HG02885 (cell line): ENCODE results near the gene ZNF275.
"Not testable (repeated sequence)": the region's sequence is repeated elsewhere in the genome, so short reads cannot be mapped to it uniquely, and the experiment has no call there.

ENCODE experiments used
- ATAC-seq: cut with Tn5 transposase; IDR thresholded peaks from one replicate; pipeline ENCODE4 v1.9.1; 2021; ENCODE audit warnings: mild to moderate bottlenecking; ENCODE audit not compliant: unreplicated experiment, poor library complexity

Gene ZNF275

DNA sequence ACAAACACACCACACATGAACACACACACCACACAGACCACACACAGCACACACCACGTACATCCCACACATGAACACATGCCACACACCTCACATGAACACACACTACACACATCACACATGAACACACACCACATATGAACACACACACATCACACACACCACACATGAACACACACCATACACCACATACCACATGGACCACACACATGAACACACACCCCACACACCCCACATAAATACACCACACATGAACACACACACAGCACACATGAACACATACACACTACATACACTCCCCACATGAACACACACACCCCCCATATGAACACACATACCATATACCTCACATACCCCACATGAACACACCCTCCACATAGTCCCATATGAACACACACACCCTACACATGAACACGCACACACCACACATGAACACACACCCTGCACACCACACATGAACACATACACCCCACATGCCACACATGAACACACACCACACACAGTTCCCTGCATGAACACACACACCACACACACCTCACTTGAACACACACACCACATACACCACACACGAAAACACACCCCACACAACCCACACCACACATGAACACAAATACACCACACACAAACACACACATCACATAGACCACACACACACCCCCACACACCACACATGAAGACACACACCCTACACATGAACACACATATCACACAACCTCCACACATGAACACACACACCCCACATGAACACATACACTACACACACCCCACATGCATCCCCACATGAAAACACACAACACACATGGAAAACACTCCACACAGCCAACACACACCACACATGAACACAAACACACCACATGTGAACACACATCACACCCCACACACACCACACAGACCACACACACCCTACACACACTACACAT lies 48.9 kb downstream of the ZNF275 start:
- no peak for ATAC-seq

DNA sequence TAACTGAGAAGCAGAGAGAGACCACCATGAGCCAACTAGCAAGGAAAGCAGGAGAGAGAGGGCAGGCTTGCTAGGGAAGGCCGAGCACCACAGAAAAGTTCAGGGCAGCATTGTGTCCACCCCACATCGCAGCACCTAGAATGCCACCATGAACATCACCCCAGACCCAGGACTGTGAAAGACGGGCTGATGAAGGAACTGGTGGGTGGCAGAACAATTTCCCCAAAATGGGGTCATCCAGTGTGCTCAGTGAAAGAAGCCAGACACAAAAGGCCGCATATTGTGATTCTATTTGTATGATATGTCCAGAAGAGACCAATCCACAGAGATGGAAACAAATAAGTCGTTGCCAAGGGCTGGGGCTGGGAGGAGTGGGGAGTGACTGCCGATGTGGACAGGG lies 50.4 kb downstream of the ZNF275 start:
- no peak for ATAC-seq

DNA sequence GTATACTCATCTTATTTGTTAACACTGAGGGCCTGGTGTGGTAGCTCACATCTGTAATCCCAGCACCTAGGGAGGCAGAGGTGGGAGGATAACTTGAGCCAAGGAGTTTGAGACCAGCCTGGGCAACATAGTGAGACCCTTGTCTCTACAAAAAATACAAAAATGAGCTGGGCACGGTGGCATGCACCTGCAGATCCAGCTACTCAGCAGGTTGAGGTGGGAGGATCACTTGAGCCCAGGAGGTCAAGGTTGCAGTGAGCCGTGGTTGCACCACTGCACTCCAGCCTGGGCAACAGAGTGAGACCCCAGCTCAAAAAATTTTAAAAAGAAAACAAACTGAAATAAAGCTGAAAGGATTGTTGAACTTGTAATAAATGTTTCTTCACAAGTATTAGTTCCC lies 51.0 kb downstream of the ZNF275 start:
- not testable (repeated sequence) for ATAC-seq

DNA sequence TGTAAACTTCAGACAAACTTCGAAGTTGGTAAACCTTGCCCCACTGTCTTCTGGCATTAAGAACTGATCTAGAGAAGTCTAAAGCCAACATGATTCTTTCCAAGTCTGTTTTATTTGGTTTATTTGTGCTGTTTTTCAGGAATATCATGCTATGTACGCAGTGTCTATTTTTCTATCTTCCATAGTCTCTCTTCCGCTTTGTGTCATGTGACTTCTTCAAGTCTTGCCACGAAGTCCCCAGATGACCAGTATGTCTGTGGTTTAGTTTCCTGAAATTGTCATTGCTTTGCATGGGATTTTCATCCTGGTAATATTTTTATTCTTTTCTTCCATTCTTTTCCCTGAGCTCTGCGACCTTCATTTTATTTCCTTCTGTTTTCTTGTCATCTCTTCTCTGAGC lies 52.1 kb downstream of the ZNF275 start:
- ATAC-seq, result no peak

DNA sequence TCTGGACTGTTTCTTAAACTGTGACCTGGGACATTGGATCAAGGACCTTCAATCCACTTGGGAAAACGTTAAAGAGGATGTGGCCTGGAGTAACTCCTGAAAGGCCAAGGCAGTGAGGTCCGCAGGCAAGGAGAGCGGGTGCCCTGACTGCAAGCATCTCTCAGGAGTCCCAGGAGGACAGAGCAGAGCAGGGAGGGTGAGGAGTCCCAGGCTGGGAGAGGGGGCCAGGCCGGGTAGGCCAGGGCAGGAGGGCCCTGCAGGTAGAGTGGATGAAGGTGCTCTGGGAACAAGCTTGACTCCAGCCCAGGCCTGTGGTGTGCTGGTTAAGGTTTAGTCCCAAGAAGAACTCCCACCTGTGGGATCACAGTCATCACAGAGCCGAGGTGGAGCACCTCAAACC lies 53.4 kb downstream of the ZNF275 start:
- no peak for ATAC-seq

DNA sequence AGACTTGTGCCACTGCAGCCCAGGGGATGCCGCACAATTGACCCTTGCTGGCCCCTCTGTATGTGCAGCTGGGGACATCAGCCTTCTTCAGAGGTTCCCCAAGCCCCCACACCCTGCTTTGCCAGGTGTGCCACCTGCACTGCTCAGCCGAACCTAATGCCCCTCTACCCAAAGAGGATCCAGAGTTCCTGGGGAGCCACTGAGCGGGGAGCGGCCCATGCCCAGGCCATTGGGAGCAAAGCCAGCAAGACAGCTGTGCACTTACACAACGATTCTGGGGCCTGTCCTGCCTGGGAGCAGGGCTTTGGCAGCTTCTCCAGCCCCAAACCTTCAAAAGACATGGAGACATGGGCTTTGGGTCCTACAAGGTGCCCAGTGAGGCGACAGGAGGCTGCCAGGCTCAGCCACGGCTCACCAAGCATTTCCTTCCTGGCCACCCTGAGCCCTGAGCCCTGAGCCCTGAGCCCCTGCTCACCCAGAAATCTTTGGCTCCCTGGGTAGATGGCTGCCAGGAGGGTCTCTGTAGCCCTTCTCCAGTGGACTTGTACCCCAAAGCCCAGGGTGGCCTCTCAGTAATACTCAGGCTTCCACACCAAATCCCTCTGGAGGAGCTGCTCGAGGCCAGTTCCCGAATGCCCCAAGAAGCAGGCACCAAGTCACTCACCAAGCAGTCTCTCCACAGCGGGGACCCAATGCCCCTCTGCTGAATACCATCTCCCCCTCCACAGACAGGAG lies 54.2 kb downstream of the ZNF275 start:
- ATAC-seq, result no peak

DNA sequence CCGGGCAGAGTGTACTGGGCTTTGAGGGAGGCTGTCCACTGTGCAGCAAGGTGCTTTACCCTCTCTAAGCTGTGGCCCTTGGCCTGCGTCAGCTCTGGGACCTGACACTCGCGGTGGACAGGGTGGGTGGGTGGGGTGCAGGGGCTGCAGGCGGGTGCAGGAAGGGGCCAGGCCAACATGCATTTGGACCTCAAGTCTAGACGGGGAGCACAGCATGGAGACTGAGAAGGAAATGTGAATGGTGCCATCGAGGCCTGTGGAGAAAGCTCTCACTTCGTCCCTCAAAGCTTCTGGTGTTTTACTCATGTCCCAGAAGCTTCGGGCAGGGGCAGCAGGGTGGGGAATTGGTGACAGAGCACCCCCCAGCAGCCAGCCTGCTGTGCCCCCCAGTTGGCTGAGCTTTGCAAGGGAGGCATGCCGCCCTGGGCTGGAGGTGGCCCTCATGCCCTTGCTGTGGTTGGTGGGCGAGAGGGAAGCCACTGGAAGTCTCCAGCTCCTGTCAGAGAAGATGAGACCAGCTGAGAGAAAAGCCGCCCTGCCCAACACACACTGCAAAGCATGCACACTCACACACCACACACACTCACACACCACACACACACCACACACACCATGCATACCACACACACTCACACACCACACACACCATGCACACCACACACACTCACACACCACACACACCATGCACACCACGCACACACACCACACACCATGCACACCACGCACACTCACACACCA lies 54.9 kb downstream of the ZNF275 start:
- no peak for ATAC-seq

DNA sequence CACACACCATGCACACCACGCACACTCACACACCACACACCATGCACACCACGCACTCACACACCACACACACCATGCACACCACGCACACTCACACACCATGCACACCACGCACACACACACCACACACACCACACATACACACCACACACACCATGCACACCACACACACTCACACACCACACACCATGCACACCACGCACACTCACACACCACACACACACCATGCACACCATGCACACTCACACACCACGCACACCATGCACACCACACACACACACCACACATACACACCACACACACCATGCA lies 55.5 kb downstream of the ZNF275 start:
- not testable (repeated sequence) for ATAC-seq

DNA sequence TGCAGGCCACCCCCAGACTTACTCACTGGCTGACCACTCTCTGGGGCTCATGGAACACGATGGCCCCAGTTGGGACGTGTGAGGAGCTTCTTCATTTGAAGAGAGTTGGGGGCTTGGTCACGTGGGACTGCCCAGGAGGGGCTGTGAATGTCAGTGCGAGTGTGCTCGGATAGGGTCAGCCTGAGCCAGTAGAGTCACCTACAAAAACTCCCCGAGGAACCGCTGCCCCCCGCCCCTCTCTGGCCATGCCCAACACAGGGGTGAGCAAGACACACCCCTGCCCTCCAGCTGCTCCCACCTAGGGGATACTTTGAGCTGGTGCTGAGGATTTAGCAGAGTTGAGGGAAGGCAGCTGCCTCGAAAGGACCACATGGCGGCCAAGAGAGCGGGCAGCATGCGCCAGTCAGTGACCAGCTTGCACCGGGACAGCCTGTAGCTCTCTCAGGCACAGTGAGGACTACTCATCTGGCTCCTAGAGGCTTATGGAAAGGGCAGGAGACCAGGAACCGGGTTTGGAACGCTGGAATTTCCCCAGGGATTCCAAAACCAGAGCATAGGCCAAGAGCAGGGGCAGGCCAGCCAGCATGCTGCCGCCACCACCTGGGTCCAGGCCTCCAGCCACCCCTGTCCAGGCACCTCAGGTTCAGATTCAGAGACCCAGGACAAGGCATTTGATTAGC lies 58.8 kb downstream of the ZNF275 start:
- no peak for ATAC-seq

DNA sequence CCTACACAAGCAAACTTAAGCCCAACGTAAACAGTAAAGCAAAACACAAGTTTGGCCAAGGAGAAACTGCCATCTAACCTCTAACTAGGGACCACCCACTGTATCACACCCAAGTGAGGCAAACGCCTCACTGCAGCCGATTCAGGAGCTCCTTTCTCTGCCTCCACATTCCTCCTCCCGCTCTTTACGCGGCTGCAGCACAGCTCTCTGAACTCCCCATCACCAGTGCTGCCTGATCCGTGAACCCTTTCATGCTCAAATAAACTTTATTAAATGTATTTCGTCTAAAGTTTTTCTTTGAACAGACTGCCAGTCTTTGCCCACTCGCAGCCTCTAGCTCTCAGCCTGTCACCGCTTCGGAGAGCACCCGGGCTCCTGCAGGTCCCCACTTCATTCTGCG lies 60.7 kb downstream of the ZNF275 start:
- no peak for ATAC-seq

DNA sequence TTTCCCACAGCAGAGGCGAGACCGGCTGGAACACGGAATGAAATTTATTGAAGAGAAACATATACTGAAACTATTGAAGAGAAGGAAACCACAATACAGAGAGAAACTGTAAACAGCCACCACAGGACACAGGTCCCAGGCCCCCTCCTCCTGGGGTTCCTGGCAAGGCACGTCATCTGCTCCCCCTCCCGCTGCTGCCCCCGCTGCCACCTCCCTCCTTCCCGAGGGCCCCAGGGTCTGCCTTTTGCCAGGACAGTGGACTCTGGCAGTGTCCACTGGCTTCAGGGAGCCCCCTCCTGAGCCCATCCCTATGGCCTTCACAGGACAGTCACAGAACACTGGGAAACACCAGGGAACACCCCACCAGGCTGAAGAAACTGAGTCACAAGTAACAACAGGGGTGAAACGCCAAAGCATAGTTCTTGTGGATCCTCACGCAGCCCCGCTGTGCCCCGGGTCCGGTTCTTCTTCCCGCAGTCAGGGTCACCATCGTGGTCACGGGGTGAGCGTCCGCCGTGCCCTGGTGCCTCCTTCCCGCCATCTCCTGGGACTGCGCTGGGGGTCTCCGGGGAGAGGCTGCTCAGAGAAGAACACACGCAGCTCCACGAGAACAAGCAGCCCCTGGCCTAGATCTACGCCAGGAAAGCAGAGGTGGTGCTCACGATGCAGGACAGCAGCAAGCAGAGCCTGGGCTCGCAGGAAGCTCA lies 61.8 kb downstream of the ZNF275 start:
- no peak for ATAC-seq

DNA sequence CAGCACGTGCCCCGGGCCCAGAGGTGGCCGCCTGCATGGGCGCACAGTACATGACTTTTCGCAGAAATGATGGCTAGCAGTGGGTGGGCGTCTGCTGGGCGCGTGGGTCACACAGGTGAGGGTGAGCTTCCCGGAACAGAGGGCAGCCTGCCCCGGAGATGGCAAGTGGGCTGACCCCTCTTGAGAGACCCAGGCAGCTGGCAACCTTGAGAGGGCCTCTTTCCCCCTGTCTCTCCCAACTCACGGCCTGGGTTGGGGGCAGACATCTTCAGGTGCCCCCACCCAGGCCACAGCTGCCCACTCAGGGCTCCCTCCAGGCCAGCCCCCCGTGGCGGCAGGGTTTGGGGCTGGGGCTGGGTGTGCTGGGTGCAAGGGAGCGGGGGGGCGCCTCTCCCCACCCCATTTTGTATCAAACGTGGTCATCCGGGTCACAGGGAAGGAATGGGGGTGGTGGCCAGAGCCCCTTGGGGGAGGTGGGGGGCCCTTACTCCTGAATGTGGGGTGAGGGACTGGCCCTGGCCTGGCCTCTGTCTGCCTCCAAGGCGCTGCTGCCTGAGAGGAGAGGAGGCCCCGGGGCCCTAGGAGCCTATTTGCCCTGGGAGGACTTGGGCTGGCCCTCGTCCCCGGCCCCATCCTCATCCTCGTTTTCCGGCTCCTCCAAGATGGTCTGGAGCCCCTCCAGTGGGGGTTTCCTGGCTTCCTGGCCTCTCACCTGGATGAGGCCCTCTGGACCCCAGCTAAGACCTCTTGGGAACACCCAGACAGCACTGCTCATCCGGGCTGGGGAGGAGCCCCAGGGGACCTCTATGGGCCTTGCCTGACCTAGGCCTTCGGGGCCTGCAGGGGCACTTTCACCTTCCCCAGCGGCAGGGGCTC lies 62.6 kb downstream of the ZNF275 start:
- ATAC-seq, result no peak

DNA sequence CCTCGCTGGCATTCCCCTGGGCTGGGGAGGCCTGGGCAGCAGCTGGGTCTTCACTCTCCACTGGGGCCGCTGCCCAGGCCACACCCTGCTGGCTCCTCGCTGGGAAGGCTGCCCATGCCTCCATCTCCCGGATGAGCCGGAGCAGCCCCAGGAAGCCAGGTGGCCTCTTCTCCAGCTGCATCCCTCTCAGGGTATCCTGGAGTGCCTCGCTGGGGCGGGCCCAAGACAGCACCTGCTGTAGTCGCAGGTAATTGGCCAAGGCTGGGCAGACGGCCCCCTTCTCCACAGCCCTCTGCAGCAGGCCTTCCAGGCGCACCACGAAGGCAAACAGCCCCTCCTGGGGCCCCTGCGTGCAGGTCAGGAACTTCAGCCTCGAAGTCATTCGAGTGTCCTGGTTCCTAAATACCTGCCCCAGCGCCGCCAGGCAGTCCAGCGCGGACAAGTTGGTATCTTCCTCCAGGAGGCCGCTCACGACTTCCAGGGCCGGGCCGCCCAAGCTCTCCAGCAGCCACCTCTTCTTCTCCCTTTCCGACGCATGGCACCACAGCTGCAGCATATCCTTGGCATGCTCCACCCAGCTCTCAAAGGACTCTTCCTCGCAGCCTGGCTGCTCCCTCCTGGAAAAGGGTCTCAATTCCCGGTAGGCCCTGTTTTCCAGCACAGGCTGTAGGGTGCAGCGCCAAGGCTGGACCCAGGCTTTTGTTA lies 63.5 kb downstream of the ZNF275 start:
- no peak for ATAC-seq

DNA sequence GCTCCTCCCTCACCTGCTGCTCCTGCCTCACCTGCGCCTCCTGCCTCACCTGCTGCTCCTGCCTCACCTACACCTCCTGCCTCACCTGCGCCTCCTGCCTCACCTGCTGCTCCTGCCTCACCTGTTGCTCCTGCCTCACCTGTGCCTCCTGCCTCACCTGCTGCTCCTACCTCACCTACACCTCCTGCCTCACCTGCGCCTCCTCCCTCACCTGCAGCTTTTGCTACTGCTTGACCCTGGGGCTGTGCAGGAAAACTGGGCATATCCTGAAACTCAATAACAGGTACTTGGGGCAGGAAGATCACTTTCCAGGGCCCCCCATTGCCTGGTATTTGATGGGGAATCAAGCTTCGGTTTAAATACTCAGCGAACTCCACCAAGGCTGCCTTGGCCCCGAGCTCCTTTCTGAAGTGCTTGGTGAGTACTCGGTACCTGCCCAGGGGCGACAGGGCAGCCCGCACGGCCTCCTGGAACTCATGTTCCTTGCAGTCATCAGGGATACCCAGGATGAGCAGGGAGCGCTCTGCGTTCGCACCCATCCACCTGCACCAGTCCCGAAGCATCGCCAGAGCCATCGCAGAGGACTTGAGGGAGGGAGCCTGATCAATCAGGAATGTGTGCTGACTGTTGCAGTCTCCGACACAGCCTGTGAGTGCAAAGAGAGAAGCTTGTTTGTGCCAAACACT lies 64.5 kb downstream of the ZNF275 start:
- ATAC-seq, result no peak

DNA sequence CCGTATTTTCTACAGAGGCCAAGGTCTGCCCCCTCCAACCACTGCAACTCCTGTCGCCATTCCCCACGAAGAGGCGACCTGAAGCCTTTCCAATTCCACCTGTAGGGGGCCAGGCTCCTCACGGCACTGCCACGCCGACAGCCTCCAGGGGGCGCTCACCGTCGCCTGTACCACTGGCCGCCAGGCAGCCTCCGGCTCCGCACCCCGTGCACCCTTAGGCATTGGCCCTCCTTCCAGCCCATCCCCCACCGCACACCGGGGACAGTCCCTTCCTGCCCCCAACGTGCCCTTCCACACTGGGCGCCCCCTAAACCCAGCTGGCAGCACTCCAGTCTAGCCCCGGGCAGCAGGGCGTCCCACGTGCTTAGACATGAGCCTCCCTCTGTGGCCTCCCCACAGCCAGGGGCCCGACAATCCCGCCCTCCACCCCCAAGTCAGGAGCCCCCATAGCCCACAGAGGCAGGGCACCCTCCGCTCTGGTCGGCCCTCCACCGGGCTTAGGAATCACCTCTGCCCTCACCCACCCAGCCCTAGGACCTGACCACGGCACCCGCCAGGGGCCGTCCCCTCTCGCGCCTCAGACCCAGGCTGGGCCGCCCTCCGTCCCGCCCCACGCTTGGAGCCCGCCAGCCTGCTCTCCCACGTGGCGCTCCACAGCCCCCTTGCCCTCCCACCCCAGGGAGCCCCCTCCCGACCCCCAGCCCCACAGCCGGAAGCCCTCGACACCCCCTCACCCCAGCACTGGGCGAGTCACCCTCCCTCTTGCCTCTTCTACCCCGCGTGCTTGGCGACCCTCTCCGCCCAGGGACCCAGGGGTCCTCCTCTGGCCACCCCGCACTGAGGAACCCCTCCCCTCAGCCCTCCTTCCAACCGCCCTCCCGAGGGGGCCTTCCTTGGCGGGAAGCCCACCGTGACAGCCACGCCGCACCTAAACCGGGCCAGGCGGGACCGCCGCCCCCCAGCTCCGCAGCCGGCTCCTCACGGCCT lies 66.5 kb downstream of the ZNF275 start:
- peak; percentile 56 for ATAC-seq

DNA sequence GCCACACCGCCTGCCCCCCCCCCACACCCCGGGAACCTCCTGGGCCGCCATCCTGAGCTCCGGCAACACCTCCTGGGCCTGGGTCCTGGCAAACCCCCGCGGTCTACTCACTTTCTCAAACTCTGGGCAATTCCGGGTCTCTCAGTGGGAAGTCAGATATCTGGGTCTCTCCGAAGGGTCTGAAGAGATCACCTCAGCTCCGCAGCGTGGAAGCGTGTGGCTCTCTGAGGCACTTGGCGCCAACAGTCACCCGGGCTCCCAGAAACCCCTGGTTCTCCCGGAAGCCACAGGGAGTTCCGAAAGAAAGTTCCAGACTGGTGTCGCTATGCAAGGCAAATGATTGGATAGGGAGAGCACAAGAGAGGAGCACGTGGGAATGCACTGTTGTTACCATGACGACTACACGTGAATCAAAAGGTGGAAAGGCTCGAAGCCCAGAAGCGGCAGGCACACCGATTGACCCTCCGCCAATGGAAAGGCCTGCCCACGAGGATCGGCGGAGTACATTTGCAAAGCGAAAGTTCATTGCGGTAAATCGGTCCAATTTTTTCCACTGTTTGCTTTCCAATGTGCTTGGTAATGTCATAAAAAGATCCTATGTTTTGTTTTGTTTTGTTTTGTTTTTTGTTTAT lies 67.3 kb downstream of the ZNF275 start, which contains the start of gene PNMA6E:
PNMA6E (minus strand) TSS at position 218 of the 632 bp plus-strand sequence. CDS start 2,501 bp downstream, outside the sequence.
- ATAC-seq, result no peak
